Omental fat pad (tissue), 4 donors: ENCODE results near the gene MAGEA4. TPM values are rescaled to one million over a fixed set of nuclear protein-coding genes. Genes with fewer than 3 reads are reported as not detected.
A peak's percentile ranks its signal among the peaks of the same experiment; 100 is the strongest.
"Not testable (repeated sequence)": the region's sequence is repeated elsewhere in the genome, so short reads cannot be mapped to it uniquely, and the experiment has no call there.

Source experiments
- ATAC-seq: fragments of 150-250 bp; one replicate; pipeline ENCODE4 v1.9.1; 2016; ENCODE audit warnings: mild to moderate bottlenecking, moderate library complexity; ENCODE audit not compliant: low FRiP score
- DNase-seq: peaks from one replicate; pipeline ENCODE4 v3.0.0-alpha.2; 2019; ENCODE audit warnings: low spot score
- total RNA-seq, 4 donors: library from RNA; depleted of rRNA; stranded (reverse); fragments of >200 nt; gene quantifications; one replicate each; pipeline ENCODE4 v1.1.0, GENCODE V29; 2016
- TF ChIP-seq, protein P1 (sequence below), 3 donors: fragments of 450-650 bp; IDR thresholded peaks; one replicate each; pipeline ENCODE4 v1.5.1; 2016 to 2017; ENCODE audit warnings: antibody characterized with exemption in 3 of 3, mild to moderate bottlenecking in 3 of 3, moderate library complexity in 2 of 3

The MAGEA4 gene
- total RNA-seq, 4 donors from 2014 or later: not detected

GRCh38 chrX:151902813-151903591 lies 9.7 kb upstream of the MAGEA4 start:
- TF ChIP-seq, protein P1, sequence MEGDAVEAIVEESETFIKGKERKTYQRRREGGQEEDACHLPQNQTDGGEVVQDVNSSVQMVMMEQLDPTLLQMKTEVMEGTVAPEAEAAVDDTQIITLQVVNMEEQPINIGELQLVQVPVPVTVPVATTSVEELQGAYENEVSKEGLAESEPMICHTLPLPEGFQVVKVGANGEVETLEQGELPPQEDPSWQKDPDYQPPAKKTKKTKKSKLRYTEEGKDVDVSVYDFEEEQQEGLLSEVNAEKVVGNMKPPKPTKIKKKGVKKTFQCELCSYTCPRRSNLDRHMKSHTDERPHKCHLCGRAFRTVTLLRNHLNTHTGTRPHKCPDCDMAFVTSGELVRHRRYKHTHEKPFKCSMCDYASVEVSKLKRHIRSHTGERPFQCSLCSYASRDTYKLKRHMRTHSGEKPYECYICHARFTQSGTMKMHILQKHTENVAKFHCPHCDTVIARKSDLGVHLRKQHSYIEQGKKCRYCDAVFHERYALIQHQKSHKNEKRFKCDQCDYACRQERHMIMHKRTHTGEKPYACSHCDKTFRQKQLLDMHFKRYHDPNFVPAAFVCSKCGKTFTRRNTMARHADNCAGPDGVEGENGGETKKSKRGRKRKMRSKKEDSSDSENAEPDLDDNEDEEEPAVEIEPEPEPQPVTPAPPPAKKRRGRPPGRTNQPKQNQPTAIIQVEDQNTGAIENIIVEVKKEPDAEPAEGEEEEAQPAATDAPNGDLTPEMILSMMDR (IDR thresholded peaks at IDR 0.05): no peak
- ATAC-seq (peak; percentile 93), DNase-seq (no peak)

- TF ChIP-seq, protein P1 (IDR thresholded peaks at IDR 0.05): no peak
- no peak for DNase-seq
- no peak for ATAC-seq
Measured at GRCh38 chrX:151904989-151905388, 7.7 kb upstream of the MAGEA4 start.

DNA sequence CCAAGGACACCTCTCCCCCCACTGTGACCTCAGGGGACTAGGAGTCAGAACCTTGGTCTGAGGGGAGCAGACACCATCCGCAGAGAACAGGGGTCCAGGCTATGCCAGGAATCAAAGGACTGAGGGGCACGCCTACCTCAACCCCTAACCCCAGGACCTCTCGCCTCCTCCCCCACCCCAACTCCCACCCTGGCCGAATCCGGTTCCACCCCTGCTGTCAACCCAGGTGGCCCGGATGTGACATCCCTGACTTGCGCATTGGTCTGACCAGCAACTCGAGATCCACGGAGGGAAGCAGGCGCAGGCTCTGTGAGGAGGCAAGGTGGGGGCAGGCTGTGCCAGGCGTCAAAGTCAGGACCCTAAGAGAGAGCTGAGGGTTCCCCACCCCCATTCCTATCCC lies 468 bp upstream of the MAGEA4 start:
- TF ChIP-seq, protein P1 (IDR thresholded peaks at IDR 0.05): no peak
- DNase-seq (no peak), ATAC-seq (no peak)

DNA sequence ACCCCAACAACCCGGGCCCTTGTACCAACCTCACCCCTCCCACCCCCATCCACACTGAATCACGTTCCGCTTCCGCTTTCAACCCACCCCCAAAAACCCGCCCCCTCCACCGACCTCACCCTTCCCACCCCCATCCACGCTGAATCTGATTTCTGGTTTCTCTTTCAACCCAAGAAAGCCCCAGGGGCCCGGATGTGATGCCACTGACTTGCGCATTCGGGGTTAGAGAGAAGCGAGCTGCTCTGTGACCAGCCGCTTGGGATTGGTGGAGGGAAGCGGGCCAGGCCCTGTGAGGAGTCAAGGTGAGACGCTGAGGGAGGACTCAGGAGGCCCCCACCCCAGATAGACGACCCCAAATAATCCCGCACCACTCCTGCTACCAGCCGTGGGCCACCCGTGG lies 6.0 kb downstream of the MAGEA4 start:
- ATAC-seq: not testable (repeated sequence)

GRCh38 chrX:151919610-151920009 lies 6.9 kb downstream of the MAGEA4 start:
- TF ChIP-seq, protein P1 (IDR thresholded peaks at IDR 0.05): no peak
- ATAC-seq (no peak), DNase-seq (no peak)

More for the DNA sequence above, 6.0 kb downstream of the MAGEA4 start:
- DNase-seq: not testable (repeated sequence)

GRCh38 chrX:151920101-151920500 lies 7.4 kb downstream of the MAGEA4 start:
- TF ChIP-seq, protein P1 (IDR thresholded peaks at IDR 0.05): no peak
- no peak for DNase-seq
- ATAC-seq: no peak

GRCh38 chrX:151920530-151920929 lies 7.8 kb downstream of the MAGEA4 start:
- DNase-seq: no peak
- ATAC-seq: no peak

More at GRCh38 chrX:151920530-151920929, 7.8 kb downstream of the MAGEA4 start:
- TF ChIP-seq, protein P1 (IDR thresholded peaks at IDR 0.05): no peak
